Measurements from ENCODE around the gene TYMP.

The TYMP gene

GRCh38 chr22:50500452-50500851, 29.4 kb downstream of the TYMP start:
- H3K27ac ChIP-seq (ENCODE audit: low read depth, low read length): no peak overlapping the region
- H3K9me3 ChIP-seq (ENCODE audit: control insufficient read depth in 5 of 5, low read length in 5 of 5): no peaks in the 10 kb centered on the region
- H3K4me1 ChIP-seq (ENCODE audit: control insufficient read depth in 5 of 5, insufficient read depth in 5 of 5, low read length in 5 of 5): peaks cover 0 to 5% (median 0%) of the 10 kb centered on the region in 5 donors
- H3K27me3 ChIP-seq (ENCODE audit: control insufficient read depth in 5 of 5, insufficient read depth in 4 of 5, low read length in 5 of 5): peaks cover 0 to 3% (median 0%) of the 10 kb centered on the region in 5 donors
- H3K9ac ChIP-seq (ENCODE audit: low read length in 5 of 5): no peak overlapping the region
- peaks cover 0 to 28% (median 27%) of the 10 kb centered on the region in 5 donors for H3K36me3 ChIP-seq (ENCODE audit: control insufficient read depth in 5 of 5, insufficient read depth in 5 of 5, low read length in 5 of 5)
- no peak overlapping the region for H3K4me3 ChIP-seq (ENCODE audit: low read depth in 1 of 5, low read length in 5 of 5)

GRCh38 chr22:50498322-50498890, 31.4 kb downstream of the TYMP start:
- peaks cover 0 to 3% (median 0%) of the 10 kb centered on the region in 5 donors for H3K27me3 ChIP-seq (ENCODE audit: control insufficient read depth in 5 of 5, insufficient read depth in 4 of 5, low read length in 5 of 5)
- H3K9ac ChIP-seq (ENCODE audit: low read length in 5 of 5): no peak overlapping the region
- peaks cover 0 to 14% (median 13%) of the 10 kb centered on the region in 5 donors for H3K36me3 ChIP-seq (ENCODE audit: control insufficient read depth in 5 of 5, insufficient read depth in 5 of 5, low read length in 5 of 5)
- no peaks in the 10 kb centered on the region for H3K9me3 ChIP-seq (ENCODE audit: control insufficient read depth in 5 of 5, low read length in 5 of 5)
- H3K4me3 ChIP-seq (ENCODE audit: low read depth in 1 of 5, low read length in 5 of 5): no peak overlapping the region
- peaks cover 0 to 5% (median 0%) of the 10 kb centered on the region in 5 donors for H3K4me1 ChIP-seq (ENCODE audit: control insufficient read depth in 5 of 5, insufficient read depth in 5 of 5, low read length in 5 of 5)
- H3K27ac ChIP-seq (ENCODE audit: low read depth, low read length): no peak overlapping the region

- Histone ChIP-seq H3K27ac (ENCODE audit: low read depth, low read length) (no peak overlapping the region), H3K4me3 (ENCODE audit: low read depth in 1 of 5, low read length in 5 of 5) (no peak overlapping the region), H3K9ac (ENCODE audit: low read length in 5 of 5) (no peak overlapping the region), H3K36me3 (ENCODE audit: control insufficient read depth in 5 of 5, insufficient read depth in 5 of 5, low read length in 5 of 5) (peaks cover 0 to under 1% (median under 1%) of the 10 kb centered on the region in 5 donors), H3K27me3 (ENCODE audit: control insufficient read depth in 5 of 5, insufficient read depth in 4 of 5, low read length in 5 of 5) (peaks cover 0 to 3% (median 0%) of the 10 kb centered on the region in 5 donors), H3K9me3 (ENCODE audit: control insufficient read depth in 5 of 5, low read length in 5 of 5) (no peaks in the 10 kb centered on the region), H3K4me1 (ENCODE audit: control insufficient read depth in 5 of 5, insufficient read depth in 5 of 5, low read length in 5 of 5) (peaks cover 0 to 5% (median 0%) of the 10 kb centered on the region in 5 donors)
These were observed 32.7 kb downstream of the TYMP start for GRCh38 chr22:50497093-50497492.

- no peak overlapping the region for H3K4me3 ChIP-seq (ENCODE audit: low read depth in 1 of 5, low read length in 5 of 5)
- H3K27ac ChIP-seq (ENCODE audit: low read depth, low read length): no peak overlapping the region
- no peaks in the 10 kb centered on the region for H3K9me3 ChIP-seq (ENCODE audit: control insufficient read depth in 5 of 5, low read length in 5 of 5)
- H3K4me1 ChIP-seq (ENCODE audit: control insufficient read depth in 5 of 5, insufficient read depth in 5 of 5, low read length in 5 of 5): no peaks in the 10 kb centered on the region
- H3K9ac ChIP-seq (ENCODE audit: low read length in 5 of 5): no peak overlapping the region
- no peaks in the 10 kb centered on the region for H3K36me3 ChIP-seq (ENCODE audit: control insufficient read depth in 5 of 5, insufficient read depth in 5 of 5, low read length in 5 of 5)
- peaks cover 9 to 22% (median 11%) of the 10 kb centered on the region in 5 donors for H3K27me3 ChIP-seq (ENCODE audit: control insufficient read depth in 5 of 5, insufficient read depth in 4 of 5, low read length in 5 of 5)
These were observed 39.1 kb downstream of the TYMP start for GRCh38 chr22:50490531-50491308.

GRCh38 chr22:50489363-50490243, 40.2 kb downstream of the TYMP start:
- no peaks in the 10 kb centered on the region for H3K4me1 ChIP-seq (ENCODE audit: control insufficient read depth in 5 of 5, insufficient read depth in 5 of 5, low read length in 5 of 5)
- no peak overlapping the region for H3K4me3 ChIP-seq (ENCODE audit: low read depth in 1 of 5, low read length in 5 of 5)
- H3K9ac ChIP-seq (ENCODE audit: low read length in 5 of 5): no peak overlapping the region
- H3K27me3 ChIP-seq (ENCODE audit: control insufficient read depth in 5 of 5, insufficient read depth in 4 of 5, low read length in 5 of 5): peaks cover 9 to 29% (median 11%) of the 10 kb centered on the region in 5 donors
- no peaks in the 10 kb centered on the region for H3K9me3 ChIP-seq (ENCODE audit: control insufficient read depth in 5 of 5, low read length in 5 of 5)
- no peak overlapping the region for H3K27ac ChIP-seq (ENCODE audit: low read depth, low read length)
- H3K36me3 ChIP-seq (ENCODE audit: control insufficient read depth in 5 of 5, insufficient read depth in 5 of 5, low read length in 5 of 5): no peaks in the 10 kb centered on the region

GRCh38 chr22:50488886-50489285, 40.9 kb downstream of the TYMP start:
- Histone ChIP-seq H3K9me3 (ENCODE audit: control insufficient read depth in 5 of 5, low read length in 5 of 5) (no peaks in the 10 kb centered on the region), H3K9ac (ENCODE audit: low read length in 5 of 5) (no peak overlapping the region), H3K4me3 (ENCODE audit: low read depth in 1 of 5, low read length in 5 of 5) (no peak overlapping the region), H3K27me3 (ENCODE audit: control insufficient read depth in 5 of 5, insufficient read depth in 4 of 5, low read length in 5 of 5) (peaks cover 10 to 34% (median 17%) of the 10 kb centered on the region in 5 donors), H3K27ac (ENCODE audit: low read depth, low read length) (no peak overlapping the region), H3K36me3 (ENCODE audit: control insufficient read depth in 5 of 5, insufficient read depth in 5 of 5, low read length in 5 of 5) (no peaks in the 10 kb centered on the region), H3K4me1 (ENCODE audit: control insufficient read depth in 5 of 5, insufficient read depth in 5 of 5, low read length in 5 of 5) (no peaks in the 10 kb centered on the region)

GRCh38 chr22:50488006-50488677, 41.7 kb downstream of the TYMP start:
- Histone ChIP-seq H3K9me3 (ENCODE audit: control insufficient read depth in 5 of 5, low read length in 5 of 5) (no peaks in the 10 kb centered on the region), H3K4me3 (ENCODE audit: low read depth in 1 of 5, low read length in 5 of 5) (no peak overlapping the region), H3K4me1 (ENCODE audit: control insufficient read depth in 5 of 5, insufficient read depth in 5 of 5, low read length in 5 of 5) (no peaks in the 10 kb centered on the region), H3K36me3 (ENCODE audit: control insufficient read depth in 5 of 5, insufficient read depth in 5 of 5, low read length in 5 of 5) (no peaks in the 10 kb centered on the region), H3K9ac (ENCODE audit: low read length in 5 of 5) (no peak overlapping the region), H3K27me3 (ENCODE audit: control insufficient read depth in 5 of 5, insufficient read depth in 4 of 5, low read length in 5 of 5) (peaks cover 17 to 41% (median 21%) of the 10 kb centered on the region in 5 donors), H3K27ac (ENCODE audit: low read depth, low read length) (no peak overlapping the region)

- H3K27me3 ChIP-seq (ENCODE audit: control insufficient read depth in 5 of 5, insufficient read depth in 4 of 5, low read length in 5 of 5): peaks cover 24 to 47% (median 26%) of the 10 kb centered on the region in 5 donors
- H3K4me1 ChIP-seq (ENCODE audit: control insufficient read depth in 5 of 5, insufficient read depth in 5 of 5, low read length in 5 of 5): no peaks in the 10 kb centered on the region
- no peak overlapping the region for H3K9ac ChIP-seq (ENCODE audit: low read length in 5 of 5)
- H3K36me3 ChIP-seq (ENCODE audit: control insufficient read depth in 5 of 5, insufficient read depth in 5 of 5, low read length in 5 of 5): no peaks in the 10 kb centered on the region
- H3K27ac ChIP-seq (ENCODE audit: low read depth, low read length): no peak overlapping the region
- no peak overlapping the region for H3K4me3 ChIP-seq (ENCODE audit: low read depth in 1 of 5, low read length in 5 of 5)
- H3K9me3 ChIP-seq (ENCODE audit: control insufficient read depth in 5 of 5, low read length in 5 of 5): no peaks in the 10 kb centered on the region
These were observed 42.4 kb downstream of the TYMP start for GRCh38 chr22:50487290-50488005.
